Measurements from ENCODE around the gene CYP21A2. TPM values are rescaled to one million over a fixed set of nuclear protein-coding genes. Genes with fewer than 3 reads are reported as not detected.

Gene CYP21A2
- total and polyA plus RNA-seq, 2 of the 8 experiments (the other 6 are each of a cell fraction or from before 2014, with no cell fraction given): 0.22 to 0.23 TPM

GRCh38 chr6:32056254-32056653, 18.0 kb downstream of the CYP21A2 start:
- H3K36me3 ChIP-seq (ENCODE audit: control insufficient read depth in 2 of 4, insufficient read depth in 4 of 4, low read length in 3 of 4): no peaks in the 10 kb centered on the region
- 60% methylated on average over 1 of the region's 7 CpGs; no CpG with 5 or more reads in 1 of the 2 experiments for WGBS, 2 experiments (ENCODE audit: extremely low coverage in 1 of 2, insufficient coverage in 1 of 2, insufficient read length in 1 of 2, insufficient replicate concordance in 2 of 2, low coverage in 1 of 2, low lambda C conversion rate in 2 of 2, missing lambda C conversion rate in 1 of 2)
- no peak overlapping the region for H4K5ac ChIP-seq (ENCODE audit: insufficient read length, low read depth, low read length)
- POLR2A ChIA-PET (ENCODE audit: partially characterized antibody): no interaction called here
- CTCF ChIA-PET (ENCODE audit: partially characterized antibody): interaction anchor here (4.1 kb wide), 1 partner anchor 8 kb away, joined by 38 read pairs; no protein-coding TSS in a partner anchor
- H2BK15ac ChIP-seq (ENCODE audit: low read length): no peak overlapping the region
- no peaks in the 10 kb centered on the region for H4K20me1 ChIP-seq (replicated peaks in 1 of 2; ENCODE audit: control insufficient read depth in 1 of 2, insufficient read depth in 2 of 2, low read length in 2 of 2)
- no peaks in the 10 kb centered on the region for H3K9me3 ChIP-seq (ENCODE audit: insufficient read depth in 2 of 2, low read depth in 1 of 2, low read length in 1 of 2)
- H3K4ac ChIP-seq (replicated peaks; ENCODE audit: insufficient read length, low read depth, low read length): no peak overlapping the region
- H3K27me3 ChIP-seq (replicated peaks in 1 of 4; ENCODE audit: control insufficient read depth in 3 of 4, extremely low read depth in 1 of 4, insufficient read depth in 3 of 4, low read length in 3 of 4): no peaks in the 10 kb centered on the region
- DNase-seq (ENCODE audit: low read depth in 1 of 2, low spot score in 2 of 2): no peak
- no peak overlapping the region for H4K8ac ChIP-seq (ENCODE audit: extremely low read depth, insufficient read depth, low read length)
- H2BK20ac ChIP-seq (ENCODE audit: low read length): no peak overlapping the region
- no peak for FAIRE-seq
- no peak overlapping the region for H2AK5ac ChIP-seq (ENCODE audit: low read depth, low read length)
- H3K14ac ChIP-seq (ENCODE audit: insufficient read length): no peak overlapping the region
- no peaks in the 10 kb centered on the region for H3K79me1 ChIP-seq (ENCODE audit: low read depth, low read length)
- no peak overlapping the region for H2AFZ ChIP-seq (ENCODE audit: low read length)
- no peak overlapping the region for H2BK12ac ChIP-seq (ENCODE audit: low read depth, low read length)
- H3K9ac ChIP-seq (replicated peaks in 1 of 4; ENCODE audit: extremely low read depth in 1 of 4, low read depth in 3 of 4, low read length in 3 of 4): no peak overlapping the region
- no peak overlapping the region for H3K56ac ChIP-seq (replicated peaks; ENCODE audit: insufficient read length, low read depth, low read length)
- no peaks in the 10 kb centered on the region for H3K4me1 ChIP-seq (replicated peaks in 1 of 4; ENCODE audit: control insufficient read depth in 3 of 4, insufficient read depth in 4 of 4, low read length in 3 of 4)
- no peak overlapping the region for H2BK5ac ChIP-seq (ENCODE audit: low read depth, low read length)
- no peak overlapping the region for H3K4me2 ChIP-seq (ENCODE audit: insufficient read depth in 1 of 2, low read depth in 2 of 2, low read length in 2 of 2)
- H3K27ac ChIP-seq (ENCODE audit: low read depth, low read length): no peak overlapping the region
- H3K79me2 ChIP-seq (ENCODE audit: control insufficient read depth in 1 of 2, insufficient read depth in 2 of 2, low read length in 2 of 2): no peaks in the 10 kb centered on the region
- H4K91ac ChIP-seq (replicated peaks; ENCODE audit: insufficient read length, low read length): no peak overlapping the region
- peaks cover 1% of the 10 kb centered on the region; the same call in 1 of the 2 replicates for H3K23me2 ChIP-seq (ENCODE audit: low read depth, low read length)
- no peak overlapping the region for H3K4me3 ChIP-seq (ENCODE audit: extremely low read depth in 1 of 4, insufficient read depth in 2 of 4, low read depth in 3 of 4, low read length in 4 of 4)
- H2BK120ac ChIP-seq (replicated peaks; ENCODE audit: low read depth, low read length): no peak overlapping the region
- H3K18ac ChIP-seq (ENCODE audit: extremely low read depth, low read length): no peak overlapping the region; the same call in 1 of the 2 replicates
- H3K23ac ChIP-seq (ENCODE audit: insufficient read length): no peak overlapping the region
- TF ChIP-seq HDAC6 (IDR thresholded peaks at IDR 0.05; ENCODE audit: low read depth, low read length) (no peak), POU5F1 (IDR thresholded peaks at IDR 0.05; ENCODE audit: low read depth, low read length) (no peak), TAF7 (optimal IDR thresholded peaks at IDR 0.05; ENCODE audit: borderline replicate concordance, low read depth, low read length) (no peak), RXRA (IDR thresholded peaks at IDR 0.05; ENCODE audit: insufficient read depth, low read depth, low read length) (no peak), CBX8 (IDR thresholded peaks at IDR 0.05; ENCODE audit: borderline replicate concordance, low read depth, low read length) (no peak), SP2 (IDR thresholded peaks at IDR 0.05; ENCODE audit: low read length) (no peak), GABPA (IDR thresholded peaks at IDR 0.05; ENCODE audit: borderline replicate concordance, insufficient read depth, low read length) (no peak), RFX5 (IDR thresholded peaks at IDR 0.05; ENCODE audit: borderline replicate concordance, low read depth, low read length) (no peak), KDM5A (IDR thresholded peaks at IDR 0.05; ENCODE audit: low read length) (no peak), TCF12 (IDR thresholded peaks at IDR 0.05; ENCODE audit: low read depth, low read length) (no peak), SP1 (IDR thresholded peaks at IDR 0.05; ENCODE audit: low read depth, low read length) (no peak), USF2 (IDR thresholded peaks at IDR 0.05; ENCODE audit: low read length) (no peak), JUN (IDR thresholded peaks at IDR 0.05; ENCODE audit: low read depth, low read length) (no peak), EGR1 (IDR thresholded peaks at IDR 0.05; ENCODE audit: borderline replicate concordance, low read depth, low read length) (no peak), POLR2AphosphoS5 (IDR thresholded peaks at IDR 0.05; ENCODE audit: low read depth, low read length) (no peak)
